Measurements from ENCODE around the gene RPGRIP1L.

Gene RPGRIP1L

GRCh38 chr16:53703590-53704444, at the start of gene RPGRIP1L, which contains the start of gene FTO:
RPGRIP1L (minus strand) TSS chr16:53703859; CDS start chr16:53700723, 3,136 bp downstream.
FTO (plus strand) TSS chr16:53704156.
- H3K4me3 ChIP-seq (ENCODE audit: low read depth, low read length): peak within 1 kb of the TSS; percentile 91
- no peaks in the 10 kb centered on the region for H3K36me3 ChIP-seq (replicated peaks)
- in situ Hi-C loops (cut with HindIII; ENCODE audit: low pct_ligation_motif_present, low sequenced_read_pairs): no loop called here
- DNase-seq: peak; percentile 99
- no peak for TF ChIP-seq CTCF (IDR thresholded peaks at IDR 0.05; ENCODE audit: low read depth, low read length, missing control alignments)
- H3K27ac ChIP-seq: peak within 1 kb of the TSS; percentile 47
- H3K27me3 ChIP-seq (replicated peaks): no peaks in the 10 kb centered on the region

- no peak overlapping the region for H3K27ac ChIP-seq
- no peaks in the 10 kb centered on the region for H3K36me3 ChIP-seq (replicated peaks)
- no peak overlapping the region for H3K4me3 ChIP-seq (ENCODE audit: low read depth, low read length)
- DNase-seq: no peak
- no peaks in the 10 kb centered on the region for H3K27me3 ChIP-seq (replicated peaks)
- in situ Hi-C loops (cut with HindIII; ENCODE audit: low pct_ligation_motif_present, low sequenced_read_pairs): no loop called here
- no peak for TF ChIP-seq CTCF (IDR thresholded peaks at IDR 0.05; ENCODE audit: low read depth, low read length, missing control alignments)
These were observed 49.8 kb upstream of the RPGRIP1L start for GRCh38 chr16:53753431-53753830.

- in situ Hi-C loops (cut with HindIII; ENCODE audit: low pct_ligation_motif_present, low sequenced_read_pairs): no loop called here
- DNase-seq: no peak
- Histone ChIP-seq H3K4me3 (ENCODE audit: low read depth, low read length) (no peak overlapping the region), H3K27me3 (replicated peaks) (no peaks in the 10 kb centered on the region), H3K27ac (no peak overlapping the region), H3K36me3 (replicated peaks) (no peaks in the 10 kb centered on the region)
- no peak for TF ChIP-seq CTCF (IDR thresholded peaks at IDR 0.05; ENCODE audit: low read depth, low read length, missing control alignments)
These were observed 48.9 kb upstream of the RPGRIP1L start for GRCh38 chr16:53752560-53752959.

GRCh38 chr16:53745753-53746266, 42.2 kb upstream of the RPGRIP1L start:
- Histone ChIP-seq H3K27me3 (replicated peaks) (no peaks in the 10 kb centered on the region), H3K4me3 (ENCODE audit: low read depth, low read length) (no peak overlapping the region), H3K27ac (no peak overlapping the region), H3K36me3 (replicated peaks) (no peaks in the 10 kb centered on the region)
- no peak for DNase-seq
- in situ Hi-C loops (cut with HindIII; ENCODE audit: low pct_ligation_motif_present, low sequenced_read_pairs): no loop called here
- TF ChIP-seq CTCF (IDR thresholded peaks at IDR 0.05; ENCODE audit: low read depth, low read length, missing control alignments): peak; percentile 35

GRCh38 chr16:53745086-53745485, 41.4 kb upstream of the RPGRIP1L start:
- H3K27ac ChIP-seq: no peak overlapping the region
- in situ Hi-C loops (cut with HindIII; ENCODE audit: low pct_ligation_motif_present, low sequenced_read_pairs): no loop called here
- no peak for TF ChIP-seq CTCF (IDR thresholded peaks at IDR 0.05; ENCODE audit: low read depth, low read length, missing control alignments)
- no peaks in the 10 kb centered on the region for H3K27me3 ChIP-seq (replicated peaks)
- no peak overlapping the region for H3K4me3 ChIP-seq (ENCODE audit: low read depth, low read length)
- DNase-seq: no peak
- no peaks in the 10 kb centered on the region for H3K36me3 ChIP-seq (replicated peaks)
